WTC11 (cell line): ENCODE data around the gene RCC2. TPM values are rescaled to one million over a fixed set of nuclear protein-coding genes. Genes with fewer than 3 reads are reported as not detected.

ENCODE experiments used
- ATAC-seq: fragments of 200-7000 bp; cut with Tn5 transposase; 2 replicates; pipeline ENCODE4 v1.10.0; 2021; ENCODE audit warnings: mild to moderate bottlenecking, moderate library complexity
- CTCF ChIA-PET: fragments of 300-600 bp; sonication (Branson Sonifier 250); formaldehyde crosslinking; loops from one replicate; lab custom pipeline; 2021; ENCODE audit warnings: antibody characterized with exemption; lab: Charles Lee
- POLR2A ChIA-PET: fragments of 350-600 bp; sonication (Branson Sonifier 250); formaldehyde crosslinking; loops from one replicate; lab custom pipeline; 2021; ENCODE audit warnings: antibody characterized with exemption; lab: Charles Lee
- DNase-seq: peaks from one replicate; pipeline ENCODE4 v3.0.0; 2021; ENCODE audit warnings: low spot score
- H3K27ac Mint-ChIP-seq: 2 replicates; pipeline ENCODE4 v1.8.0; 2021; ENCODE audit warnings: mixed read lengths
- H3K27me3 Mint-ChIP-seq: 2 replicates; pipeline ENCODE4 v1.8.0; 2021; ENCODE audit warnings: low read depth, mild to moderate bottlenecking, moderate library complexity, mixed read lengths
- H3K36me3 Mint-ChIP-seq: 2 replicates; pipeline ENCODE4 v1.8.0; 2021; ENCODE audit warnings: mixed read lengths
- H3K4me1 Mint-ChIP-seq: 2 replicates; pipeline ENCODE4 v1.8.0; 2022; ENCODE audit warnings: mixed read lengths
- H3K4me3 Mint-ChIP-seq: 2 replicates; pipeline ENCODE4 v1.8.0; 2021; ENCODE audit warnings: mild to moderate bottlenecking, moderate library complexity, mixed read lengths
- H3K9me3 Mint-ChIP-seq: 2 replicates; pipeline ENCODE4 v1.8.0; 2021; ENCODE audit warnings: mixed read lengths
- CDX4 ChIP-seq: fragments of 250-450 bp; sonication (Bioruptor Pico); IDR thresholded peaks from 2 replicates; pipeline ENCODE4 v1.9.0; 2021; ENCODE audit warnings: moderate library complexity, mild to moderate bottlenecking, inconsistent platforms, borderline replicate concordance
- CTCF ChIP-seq: fragments of 200-600 bp; IDR thresholded peaks from 2 replicates; pipeline ENCODE4 v1.8.0; 2022; ENCODE audit warnings: antibody characterized with exemption
- E2F5 ChIP-seq: sonication (generic); formaldehyde crosslinking; IDR thresholded peaks from 2 replicates; pipeline ENCODE4 v1.8.1; 2022; ENCODE audit warnings: mild to moderate bottlenecking, moderate library complexity, missing genetic modification reagents
- FOXK1 ChIP-seq: sonication (generic); formaldehyde crosslinking; IDR thresholded peaks from 2 replicates; pipeline ENCODE4 v1.8.0; 2022; ENCODE audit warnings: mild to moderate bottlenecking, moderate library complexity, missing genetic modification reagents
- GABPB1 ChIP-seq: sonication (generic); formaldehyde crosslinking; IDR thresholded peaks from 2 replicates; pipeline ENCODE4 v1.8.1; 2023; ENCODE audit warnings: mild to moderate bottlenecking, missing genetic modification reagents
- HMGXB4 ChIP-seq: sonication (generic); formaldehyde crosslinking; IDR thresholded peaks from 2 replicates; pipeline ENCODE4 v1.8.1; 2023; ENCODE audit warnings: mild to moderate bottlenecking, moderate library complexity, missing genetic modification reagents
- IRF1 ChIP-seq: sonication (generic); formaldehyde crosslinking; IDR thresholded peaks from 2 replicates; pipeline ENCODE4 v1.8.0; 2023; ENCODE audit warnings: missing genetic modification reagents
- IRF2 ChIP-seq: sonication (generic); formaldehyde crosslinking; IDR thresholded peaks from 2 replicates; pipeline ENCODE4 v1.8.0; 2022; ENCODE audit warnings: low read depth, missing genetic modification reagents, borderline replicate concordance
- KAT7 ChIP-seq: sonication (generic); formaldehyde crosslinking; IDR thresholded peaks from 2 replicates; pipeline ENCODE4 v1.8.1; 2023; ENCODE audit warnings: missing genetic modification reagents, mild to moderate bottlenecking, borderline replicate concordance
- NFYB ChIP-seq: sonication (generic); formaldehyde crosslinking; conservative IDR thresholded peaks from 2 replicates; pipeline ENCODE4 v1.8.0; 2022; ENCODE audit warnings: low read depth, missing genetic modification reagents
- PRDM15 ChIP-seq: sonication (generic); formaldehyde crosslinking; IDR thresholded peaks from 2 replicates; pipeline ENCODE4 v1.8.0; 2022; ENCODE audit warnings: missing genetic modification reagents
- PREB ChIP-seq: sonication (generic); formaldehyde crosslinking; IDR thresholded peaks from 2 replicates; pipeline ENCODE4 v1.8.1; 2022; ENCODE audit warnings: mild to moderate bottlenecking, missing genetic modification reagents, moderate library complexity, borderline replicate concordance
- SOX15 ChIP-seq: fragments of 250-450 bp; sonication (Bioruptor Pico); IDR thresholded peaks from 2 replicates; pipeline ENCODE4 v1.9.0; 2021; ENCODE audit warnings: mild to moderate bottlenecking
- ZMAT4 ChIP-seq: fragments of 250-450 bp; sonication (Bioruptor Pico); IDR thresholded peaks from 2 replicates; pipeline ENCODE4 v1.9.0; 2021; ENCODE audit warnings: mild to moderate bottlenecking
- ZNF317 ChIP-seq: sonication (generic); formaldehyde crosslinking; IDR thresholded peaks from 2 replicates; pipeline ENCODE4 v1.8.1; 2023; ENCODE audit warnings: low read depth, mild to moderate bottlenecking, moderate library complexity, missing genetic modification reagents, borderline replicate concordance
- ZNF416 ChIP-seq: fragments of 250-450 bp; sonication (Bioruptor Pico); IDR thresholded peaks from 2 replicates; pipeline ENCODE4 v1.9.0; 2021; ENCODE audit warnings: mild to moderate bottlenecking, inconsistent platforms
- ZNF532 ChIP-seq: fragments of 250-450 bp; sonication (Bioruptor Pico); IDR thresholded peaks from 2 replicates; pipeline ENCODE4 v1.9.0; 2021; ENCODE audit warnings: mild to moderate bottlenecking, borderline replicate concordance
- total RNA-seq: library from RNA; stranded (reverse); gene quantifications from 3 replicates; pipeline ENCODE4 v1.2.3, GENCODE V29; 2021

The RCC2 gene
- total RNA-seq, 1 experiment from 2014 or later, result 377 TPM

GRCh38 chr1:17360272-17360956 is 79.1 kb downstream of the RCC2 start:
- TF ChIP-seq CDX4 (CRISPR knock-in tag) (no peak), ZNF317 (CRISPR knock-in tag) (no peak), PRDM15 (CRISPR knock-in tag) (no peak), IRF2 (CRISPR knock-in tag) (no peak), ZMAT4 (no peak), E2F5 (CRISPR knock-in tag) (no peak), ZNF532 (no peak), NFYB (no peak), GABPB1 (no peak), SOX15 (CRISPR knock-in tag) (no peak), ZNF416 (CRISPR knock-in tag) (no peak), KAT7 (CRISPR knock-in tag) (no peak), IRF1 (CRISPR knock-in tag) (no peak), PREB (CRISPR knock-in tag) (no peak), HMGXB4 (no peak), FOXK1 (CRISPR knock-in tag) (no peak), CTCF (no peak)
- peaks cover 9% of the 10 kb centered on the region; the same call in 1 of the 2 replicates for H3K9me3 Mint-ChIP-seq
- CTCF ChIA-PET, result no interaction called here
- H3K27me3 Mint-ChIP-seq, result no peaks in the 10 kb centered on the region; the same call in 1 of the 2 replicates
- H3K27ac Mint-ChIP-seq, result no peak overlapping the region
- no peaks in the 10 kb centered on the region for H3K36me3 Mint-ChIP-seq
- H3K4me1 Mint-ChIP-seq, result peaks cover 13% of the 10 kb centered on the region; the same call in 1 of the 2 replicates
- POLR2A ChIA-PET, result no interaction called here
- DNase-seq (no peak), ATAC-seq (no peak)
- H3K4me3 Mint-ChIP-seq, result no peak overlapping the region
